Fibroblast of skin of left quadriceps (primary cell): ENCODE results near the gene PSMA2.
"Not testable (repeated sequence)": the region's sequence is repeated elsewhere in the genome, so short reads cannot be mapped to it uniquely, and the experiment has no call there.

Experiments used
- DNase-seq, 2 experiments: peaks; one replicate each; pipeline ENCODE4 v3.0.0-alpha.2; 2013; ENCODE audit warnings: low read depth in 2 of 2

PSMA2 gene

DNA sequence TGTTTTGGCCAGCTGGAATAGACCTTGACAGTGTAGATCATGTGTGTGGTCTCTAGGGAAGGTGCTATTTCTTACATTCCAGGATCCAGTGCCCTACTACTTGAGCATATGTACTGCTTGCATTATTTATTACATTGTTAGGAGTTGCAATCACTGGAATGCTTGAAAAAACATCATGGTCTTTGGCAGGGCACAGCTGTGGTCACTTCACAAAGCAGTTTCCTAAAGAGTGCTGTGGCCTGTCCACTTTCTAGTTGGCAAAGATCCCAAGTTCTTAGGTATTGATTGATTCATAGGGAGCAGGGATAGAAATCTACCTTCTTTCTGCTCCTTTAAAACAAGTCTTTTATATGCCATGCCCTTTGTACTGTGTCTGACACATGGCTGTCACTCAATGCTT is 24.7 kb downstream of the PSMA2 start:
- no peak for DNase-seq

GRCh38 chr7:42906181-42906580 is 25.8 kb downstream of the PSMA2 start:
- no peak for DNase-seq

- no peak for DNase-seq
Measured at GRCh38 chr7:42902331-42902730, 29.6 kb downstream of the PSMA2 start.

DNA sequence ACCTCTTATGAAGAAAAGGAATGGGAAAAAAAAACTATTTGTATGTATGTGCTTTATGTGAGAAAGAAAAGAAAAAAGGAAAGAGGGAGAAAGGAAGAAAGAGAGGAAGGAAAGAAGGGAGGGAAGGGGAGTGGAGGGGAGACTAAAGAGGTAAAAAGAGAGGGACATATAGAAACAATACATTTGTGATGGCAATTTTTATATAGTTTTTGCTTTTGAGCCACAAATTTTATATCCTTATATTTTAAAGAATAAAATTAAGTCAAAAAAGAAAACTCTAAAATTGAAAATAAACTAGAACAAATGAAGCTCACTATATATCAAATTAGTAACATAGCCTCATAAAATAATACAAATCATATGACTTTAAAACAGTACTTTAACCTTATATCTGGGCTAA is 31.1 kb downstream of the PSMA2 start:
- no peak for DNase-seq

- no peak for DNase-seq
Measured at GRCh38 chr7:42893346-42894240, 38.4 kb downstream of the PSMA2 start.

DNA sequence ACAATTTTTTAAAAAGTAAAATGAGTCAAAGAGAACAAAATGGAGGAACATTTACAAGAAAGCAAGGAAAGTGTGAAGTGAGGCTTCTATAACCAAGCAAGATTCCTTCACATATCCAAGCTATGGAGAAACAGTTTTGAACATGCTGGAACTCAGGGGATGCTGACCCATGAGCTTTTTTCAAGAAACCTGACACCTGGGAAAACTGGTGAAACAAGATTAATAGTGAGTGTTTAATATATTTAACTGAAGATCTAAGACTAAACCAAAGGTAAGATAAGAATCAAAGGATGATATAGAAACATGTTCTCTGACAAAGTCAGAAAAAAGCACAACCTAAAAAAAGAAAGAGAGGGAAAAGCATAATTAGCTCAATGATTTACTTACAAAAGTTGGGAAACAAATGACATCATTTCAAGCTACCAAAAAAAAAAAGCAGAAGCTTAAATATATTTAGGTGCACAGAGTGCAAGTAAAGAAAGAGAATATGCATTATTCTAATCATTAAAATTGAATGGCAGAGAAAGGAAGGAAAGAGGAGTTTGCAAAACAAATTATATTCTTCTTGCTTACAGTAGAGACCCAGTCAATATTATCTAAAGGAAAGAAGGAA is 45.0 kb downstream of the PSMA2 start:
- DNase-seq = no peak

- DNase-seq = no peak
Measured at GRCh38 chr7:42886129-42886528, 45.8 kb downstream of the PSMA2 start.

DNA sequence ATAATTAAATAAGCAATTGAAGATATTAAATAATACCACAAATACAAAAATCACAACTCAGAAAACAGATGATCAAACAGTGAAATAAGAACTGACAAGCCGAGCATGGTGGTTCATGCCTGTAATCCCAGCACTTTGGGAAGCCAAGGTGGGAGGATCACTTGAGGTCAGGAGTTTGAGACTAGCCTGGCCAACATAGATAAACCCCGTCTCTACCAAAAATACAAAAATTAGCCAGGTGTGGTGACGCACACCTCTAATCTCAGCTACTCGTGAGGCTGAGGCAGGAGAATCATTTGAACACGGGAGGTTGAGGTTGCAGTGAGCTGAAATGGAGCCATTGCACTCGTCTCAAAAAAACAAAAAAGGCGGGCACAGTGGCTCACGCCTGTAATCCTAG is 46.8 kb downstream of the PSMA2 start:
- not testable (repeated sequence) for DNase-seq

DNA sequence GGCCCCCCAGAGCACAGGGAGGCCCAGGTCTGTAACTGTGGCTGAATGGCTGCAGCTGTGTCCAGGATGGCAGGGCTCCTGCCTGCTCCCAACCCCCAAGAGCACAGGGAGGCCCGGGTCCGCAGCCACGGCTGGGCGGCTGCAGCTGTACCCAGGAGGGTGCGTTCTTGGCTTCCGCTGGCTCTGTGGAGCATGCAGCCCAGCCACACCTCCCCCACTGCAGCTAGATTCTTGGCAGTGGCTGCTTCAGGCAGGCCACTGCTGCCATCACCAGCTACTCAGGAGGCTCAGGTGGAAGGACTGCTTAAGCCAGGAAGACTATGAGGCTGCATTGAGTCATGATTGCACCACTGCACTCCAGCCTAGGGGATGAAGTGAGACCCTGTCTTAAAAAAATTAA is 48.0 kb downstream of the PSMA2 start:
- DNase-seq = no peak

GRCh38 chr7:42880392-42880791 is 51.6 kb downstream of the PSMA2 start:
- DNase-seq = no peak

DNA sequence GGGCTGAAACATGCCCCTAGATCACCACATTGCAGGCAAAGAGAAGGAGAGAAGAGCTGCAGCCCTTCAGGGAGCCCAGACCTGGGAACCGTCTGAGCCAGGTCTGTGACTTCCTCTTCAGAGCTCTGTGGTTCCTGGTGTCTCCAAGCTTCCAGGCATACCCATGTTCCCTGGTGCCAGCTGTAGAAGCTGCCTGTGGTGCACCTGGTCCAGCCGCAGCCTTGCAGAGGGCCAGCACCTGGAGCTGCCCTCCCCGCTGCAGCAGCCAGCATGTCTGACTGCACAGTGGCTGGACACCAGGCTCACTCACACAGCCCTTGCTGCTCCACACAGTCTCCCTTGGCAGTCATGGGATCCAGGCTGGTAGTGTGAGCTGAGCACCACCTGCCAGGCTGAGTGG is 53.7 kb downstream of the PSMA2 start:
- DNase-seq = no peak

DNA sequence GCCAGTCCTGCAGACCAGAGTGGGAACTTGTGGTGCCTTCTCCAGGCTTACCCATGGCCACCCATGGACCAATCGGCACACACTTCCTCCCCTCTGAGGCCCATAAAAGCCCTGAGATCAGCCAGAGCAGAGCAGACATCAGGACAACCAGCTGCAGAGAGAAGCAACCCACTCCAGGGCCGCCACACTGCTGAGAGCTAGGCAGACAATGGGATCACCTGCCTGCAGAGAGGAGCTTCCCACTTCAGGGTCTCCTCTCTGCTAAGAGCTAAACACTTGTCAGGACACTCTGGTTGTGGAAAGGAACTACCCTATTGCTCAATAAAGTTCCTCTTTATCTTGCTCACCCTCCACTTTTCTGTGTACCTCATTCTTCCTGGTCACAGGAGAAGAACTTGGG is 54.1 kb downstream of the PSMA2 start:
- DNase-seq = no peak

DNA sequence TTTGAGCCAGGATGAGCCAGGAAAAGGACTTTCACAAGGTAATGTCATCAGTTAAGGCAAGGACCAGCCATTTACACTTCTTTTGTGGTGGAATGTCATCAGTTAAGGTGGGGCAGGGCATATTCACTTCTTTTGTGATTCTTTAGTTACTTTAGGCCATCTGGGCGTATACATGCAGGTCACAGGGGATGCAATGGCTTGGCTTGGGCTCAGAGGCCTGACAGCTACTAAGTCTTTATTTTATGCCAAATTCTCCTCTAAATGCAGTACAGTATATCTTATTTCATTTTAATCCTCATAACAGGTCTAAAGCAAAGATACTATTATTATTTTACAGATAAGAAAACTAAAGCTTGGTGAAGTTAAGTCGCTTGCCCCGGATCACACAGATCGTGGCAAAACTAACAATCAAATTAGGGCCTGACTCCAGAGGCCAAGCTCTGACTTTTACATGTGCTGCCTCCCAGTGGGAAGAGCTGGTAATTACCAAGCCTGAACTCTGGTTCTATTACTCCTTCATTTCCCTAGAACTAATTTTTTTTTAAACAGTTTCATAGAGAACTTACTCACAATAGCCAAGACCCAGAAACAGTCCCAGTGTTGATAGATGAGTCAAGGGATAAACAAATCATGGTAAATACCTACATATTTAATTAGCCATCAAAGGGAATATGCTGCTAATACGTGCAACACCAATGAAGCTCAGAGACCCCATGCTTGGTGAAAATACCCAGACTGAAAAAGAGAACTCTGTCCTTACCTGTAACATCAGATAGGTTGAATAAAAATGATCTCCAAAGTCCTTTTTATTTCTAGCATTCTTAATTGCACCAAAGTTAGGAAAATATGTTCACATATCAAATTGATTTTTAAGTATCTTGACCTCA is 55.5 kb downstream of the PSMA2 start:
- no peak for DNase-seq

DNA sequence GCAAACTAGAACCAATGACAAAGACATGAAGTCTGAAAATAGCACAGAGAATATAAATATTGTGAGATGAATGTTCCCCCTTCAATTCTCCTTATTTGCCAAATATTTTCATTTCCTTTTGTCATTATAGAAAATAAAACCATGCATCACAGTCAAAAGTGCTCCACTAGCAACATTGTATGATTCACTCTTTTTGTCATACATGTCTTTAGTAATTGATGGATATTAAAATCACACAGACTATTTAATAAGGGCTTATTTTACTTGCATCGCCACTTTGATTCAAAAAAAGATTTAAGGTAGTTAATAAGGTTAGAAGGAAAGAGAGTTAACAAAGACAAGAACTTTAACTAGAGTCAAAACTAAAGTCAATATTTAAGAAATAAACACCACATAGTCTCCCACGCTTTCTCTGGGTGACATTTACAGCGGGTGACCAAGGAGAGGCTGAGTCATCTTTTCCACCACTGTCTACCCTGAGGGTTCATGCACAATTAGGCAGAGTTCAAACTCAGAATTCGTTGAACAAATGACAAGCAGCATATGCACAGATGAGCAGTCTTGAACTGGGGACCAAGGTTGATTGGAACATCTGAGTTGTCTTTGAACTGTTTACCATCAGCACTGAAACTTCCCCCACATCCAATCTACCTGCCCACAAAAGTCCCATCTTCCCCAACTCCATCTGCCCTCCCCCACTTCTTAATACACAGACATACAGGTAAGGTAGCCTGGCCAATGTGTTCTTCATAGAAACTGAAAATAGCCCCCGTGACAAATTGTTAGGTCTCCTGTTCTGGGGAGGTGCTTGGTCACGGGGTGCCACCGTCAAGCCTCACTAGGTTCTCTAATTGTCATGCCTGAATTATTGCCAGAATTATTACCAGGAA is 62.6 kb downstream of the PSMA2 start:
- DNase-seq = no peak

DNA sequence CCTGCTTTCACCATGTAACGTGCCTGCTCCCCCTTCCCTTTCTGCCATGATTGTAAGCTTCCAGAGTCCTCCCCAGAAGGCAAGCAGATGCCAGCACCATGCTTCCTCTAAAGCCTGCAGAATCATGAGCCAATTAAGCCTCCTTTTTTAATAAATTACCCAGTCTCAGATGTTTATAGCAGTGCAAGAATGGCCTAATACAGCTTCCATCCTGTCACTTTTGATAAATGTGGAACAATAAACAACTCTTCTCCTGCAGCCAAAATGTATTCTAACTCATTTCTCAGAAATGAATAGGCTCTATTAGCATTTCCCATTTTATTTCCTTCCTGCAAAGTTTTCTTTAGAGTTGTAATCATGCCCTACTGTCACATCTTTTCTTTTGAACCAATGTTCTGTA is 63.5 kb downstream of the PSMA2 start:
- DNase-seq = no peak
